Right hindlimb (tissue), 1 donor: Measurements from ENCODE around the gene RIN3.
"Not testable (repeated sequence)": the region's sequence is repeated elsewhere in the genome, so short reads cannot be mapped to it uniquely, and the experiment has no call there.

ENCODE experiments used
- DNase-seq: peaks from one replicate; pipeline ENCODE4 v3.0.0-alpha.2; 2018

Gene RIN3

GRCh38 chr14:92675976-92676375 lies 162.4 kb downstream of the RIN3 start:
- no peak for DNase-seq

- no peak for DNase-seq
These were observed 163.0 kb downstream of the RIN3 start for GRCh38 chr14:92676403-92677086.

GRCh38 chr14:92677087-92677668 lies 163.6 kb downstream of the RIN3 start:
- no peak for DNase-seq

- DNase-seq, result no peak
These were observed 164.4 kb downstream of the RIN3 start for GRCh38 chr14:92677955-92678354.

- DNase-seq, result no peak
These were observed 165.2 kb downstream of the RIN3 start for GRCh38 chr14:92678766-92679165.

- no peak for DNase-seq
These were observed 165.7 kb downstream of the RIN3 start for GRCh38 chr14:92679246-92679645.

GRCh38 chr14:92680330-92680729 lies 166.7 kb downstream of the RIN3 start:
- not testable (repeated sequence) for DNase-seq

GRCh38 chr14:92680781-92681650 lies 167.4 kb downstream of the RIN3 start:
- peak; percentile 80 for DNase-seq

- DNase-seq, result no peak
These were observed 169.5 kb downstream of the RIN3 start for GRCh38 chr14:92683041-92683440.

- no peak for DNase-seq
These were observed 171.4 kb downstream of the RIN3 start for GRCh38 chr14:92684801-92685560.

- DNase-seq, result no peak
These were observed 172.3 kb downstream of the RIN3 start for GRCh38 chr14:92685784-92686355.

- no peak for DNase-seq
These were observed 172.9 kb downstream of the RIN3 start for GRCh38 chr14:92686411-92686899.

- DNase-seq, result peak; percentile 88
These were observed 173.4 kb downstream of the RIN3 start for GRCh38 chr14:92686900-92687427.

- peak; percentile 58 for DNase-seq
These were observed 174.3 kb downstream of the RIN3 start for GRCh38 chr14:92687681-92688433.

- no peak for DNase-seq
These were observed 175.1 kb downstream of the RIN3 start for GRCh38 chr14:92688434-92689375.

- no peak for DNase-seq
These were observed 176.8 kb downstream of the RIN3 start for GRCh38 chr14:92690171-92691011.

GRCh38 chr14:92692822-92693226 lies 179.2 kb downstream of the RIN3 start:
- DNase-seq, result peak; percentile 74

GRCh38 chr14:92693998-92694795 lies 180.6 kb downstream of the RIN3 start:
- DNase-seq, result peak; percentile 61
